Astrocyte of the hippocampus (primary cell): ENCODE results near the gene CLMP.
"Not testable (repeated sequence)": the region's sequence is repeated elsewhere in the genome, so short reads cannot be mapped to it uniquely, and the experiment has no call there.

ENCODE experiments used
- DNase-seq: peaks from one replicate; pipeline ENCODE4 v3.0.0; 2011; ENCODE audit warnings: low read depth, low spot score

Gene CLMP

DNA sequence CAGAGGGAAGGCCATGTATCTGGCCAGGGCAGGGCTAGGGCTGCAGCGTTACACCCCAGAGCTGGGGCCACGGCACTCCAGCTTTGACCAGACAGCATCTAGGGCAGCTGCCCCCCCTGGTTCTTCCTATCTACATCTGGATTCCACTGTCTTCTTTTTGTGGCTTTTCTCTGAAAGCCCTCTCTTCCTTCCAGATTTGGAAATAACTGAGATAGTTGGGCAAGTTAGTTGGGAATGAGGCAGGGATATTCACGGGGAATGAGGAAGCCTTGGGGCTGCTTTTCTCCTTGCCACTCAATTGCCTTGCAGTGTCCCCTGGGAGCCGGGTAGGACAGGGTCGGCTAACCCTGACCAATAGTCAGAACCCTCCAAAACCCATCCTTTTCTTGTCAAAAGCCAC is 26.8 kb downstream of the CLMP start:
- DNase-seq: no peak

DNA sequence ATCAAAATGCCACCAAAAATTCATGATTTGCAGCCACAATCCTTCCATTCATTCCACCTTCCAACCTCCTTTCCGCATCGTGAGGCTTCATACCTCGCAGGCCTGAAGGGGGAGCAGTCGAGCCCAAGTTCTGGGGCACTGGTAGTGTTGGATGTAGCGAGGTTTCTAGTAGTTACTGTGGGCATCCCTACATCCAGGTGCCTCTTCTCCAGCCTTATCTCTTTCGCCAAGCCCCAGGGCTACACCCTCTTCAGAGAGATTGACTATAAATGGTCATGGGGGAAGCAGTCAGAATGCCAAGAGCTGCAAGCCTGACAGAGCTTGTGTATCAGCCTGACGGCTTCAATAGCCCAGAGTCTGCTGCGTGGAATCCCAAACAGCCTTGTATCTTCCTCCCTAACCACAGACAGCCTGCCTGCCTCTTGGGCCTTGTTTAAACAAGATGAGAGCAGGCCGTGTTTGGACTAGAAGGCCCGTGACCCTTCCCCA is 28.9 kb downstream of the CLMP start:
- peak; percentile 54 for DNase-seq

DNA sequence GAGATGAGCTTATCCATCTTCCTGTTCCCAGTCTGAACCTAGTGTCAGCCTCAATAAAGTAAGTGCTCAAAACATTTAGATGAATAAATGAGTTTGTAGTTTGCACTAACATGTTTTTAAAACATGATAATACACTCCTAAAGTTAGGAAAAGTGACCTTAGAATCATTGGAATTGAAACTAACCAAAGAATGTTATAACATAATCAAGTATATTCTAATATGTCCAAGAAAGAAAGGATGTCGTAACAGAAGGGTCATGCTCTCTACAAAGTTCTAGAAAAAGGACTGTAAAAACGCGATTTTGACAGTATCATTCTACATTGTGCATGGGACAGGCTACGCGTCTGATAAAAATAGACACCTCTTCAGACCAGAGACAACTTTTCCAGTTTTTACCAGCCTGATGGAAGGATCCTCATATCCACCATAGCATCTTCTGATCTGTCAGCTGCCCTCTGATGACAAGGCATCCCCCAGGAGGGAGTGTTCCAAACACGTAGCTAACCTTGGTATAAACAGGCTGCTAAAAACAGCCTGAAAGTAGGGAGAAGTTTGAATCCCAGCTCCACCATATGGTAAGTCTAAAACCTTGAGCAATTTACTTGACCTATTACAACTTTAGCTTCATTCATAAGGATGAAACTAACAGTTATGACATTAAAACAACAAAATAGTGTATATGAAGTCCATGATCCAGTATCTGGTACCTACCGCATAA is 30.2 kb downstream of the CLMP start:
- DNase-seq: no peak

DNA sequence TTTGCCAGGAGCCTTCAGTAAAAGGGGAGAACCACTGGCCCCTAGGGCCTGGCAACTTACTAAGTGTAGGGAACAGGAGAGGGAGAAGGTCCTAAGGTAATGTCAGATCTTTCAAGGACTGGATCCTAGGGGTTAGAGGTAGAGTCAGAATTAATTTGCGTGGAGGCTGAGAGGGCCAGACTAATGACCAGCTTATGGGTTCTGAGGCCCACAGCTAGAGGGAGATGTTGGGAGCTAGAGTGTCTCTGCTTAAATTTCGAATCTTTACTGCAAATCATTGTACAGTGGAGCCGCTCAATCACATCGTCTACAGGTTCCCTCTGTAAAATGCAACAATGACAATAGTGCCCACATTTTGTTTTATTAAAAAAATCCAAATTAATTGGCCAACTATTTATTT is 31.4 kb downstream of the CLMP start:
- no peak for DNase-seq

DNA sequence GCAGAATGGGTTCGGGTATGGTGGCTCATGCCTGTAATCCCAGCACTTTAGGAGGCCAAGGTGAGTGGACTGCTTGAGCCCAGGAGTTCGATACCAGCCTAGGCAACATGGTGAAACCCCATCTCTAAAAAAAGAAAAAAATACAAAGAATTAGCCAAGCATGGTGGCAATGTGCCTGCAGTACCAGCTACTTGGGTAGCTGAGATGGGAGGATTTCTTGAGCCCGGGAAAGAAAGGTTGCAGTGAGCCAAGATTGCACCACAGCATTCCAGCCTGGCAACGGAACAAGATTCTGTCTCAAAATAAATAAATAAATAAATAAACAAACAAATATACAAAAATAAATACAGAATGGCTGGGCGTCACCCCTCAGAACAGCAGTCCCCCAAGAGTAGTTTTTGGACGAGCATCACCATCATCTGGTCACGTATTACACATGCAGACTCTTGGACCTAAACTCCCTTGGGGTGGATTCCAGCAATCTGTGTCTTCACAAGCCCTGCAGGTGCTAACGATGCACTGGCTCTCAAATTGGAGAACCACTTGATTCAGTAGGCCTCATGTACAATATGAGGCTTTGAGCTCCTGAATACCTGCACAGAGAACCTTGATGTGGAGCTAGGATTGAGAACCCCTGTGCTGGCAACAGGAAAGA is 33.5 kb downstream of the CLMP start:
- no peak for DNase-seq

DNA sequence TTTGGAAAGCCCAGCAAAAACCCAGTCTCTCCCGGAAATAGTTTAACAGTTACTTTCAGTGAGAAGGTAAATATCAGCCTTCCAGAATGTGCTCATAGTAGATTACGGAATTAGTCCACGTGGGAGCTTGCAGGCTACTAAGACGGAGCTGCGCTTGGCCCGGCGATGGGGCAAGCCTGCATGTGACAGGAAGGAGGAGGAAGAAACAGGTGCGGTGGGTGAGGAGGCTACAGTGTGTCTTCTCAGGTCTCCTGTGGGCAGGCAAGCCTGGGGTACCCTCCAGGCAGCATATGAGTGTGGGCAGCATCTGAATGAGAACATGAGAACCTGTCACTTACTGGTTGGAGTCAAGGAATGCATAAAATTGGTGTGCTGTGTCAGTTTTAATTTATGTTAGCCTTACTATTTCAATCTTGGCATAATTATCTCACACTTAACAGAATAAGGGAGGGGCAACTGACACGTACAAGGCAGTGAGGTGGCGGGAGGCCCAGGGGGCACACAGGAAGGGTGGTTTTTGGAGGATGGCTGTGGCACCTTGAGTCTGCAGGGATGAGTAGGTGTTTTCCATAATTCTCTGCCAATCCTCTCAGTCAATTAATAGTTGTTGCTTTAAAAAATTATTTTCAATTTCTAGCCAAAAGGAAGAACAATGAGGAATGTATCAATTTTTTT is 35.7 kb downstream of the CLMP start:
- no peak for DNase-seq

DNA sequence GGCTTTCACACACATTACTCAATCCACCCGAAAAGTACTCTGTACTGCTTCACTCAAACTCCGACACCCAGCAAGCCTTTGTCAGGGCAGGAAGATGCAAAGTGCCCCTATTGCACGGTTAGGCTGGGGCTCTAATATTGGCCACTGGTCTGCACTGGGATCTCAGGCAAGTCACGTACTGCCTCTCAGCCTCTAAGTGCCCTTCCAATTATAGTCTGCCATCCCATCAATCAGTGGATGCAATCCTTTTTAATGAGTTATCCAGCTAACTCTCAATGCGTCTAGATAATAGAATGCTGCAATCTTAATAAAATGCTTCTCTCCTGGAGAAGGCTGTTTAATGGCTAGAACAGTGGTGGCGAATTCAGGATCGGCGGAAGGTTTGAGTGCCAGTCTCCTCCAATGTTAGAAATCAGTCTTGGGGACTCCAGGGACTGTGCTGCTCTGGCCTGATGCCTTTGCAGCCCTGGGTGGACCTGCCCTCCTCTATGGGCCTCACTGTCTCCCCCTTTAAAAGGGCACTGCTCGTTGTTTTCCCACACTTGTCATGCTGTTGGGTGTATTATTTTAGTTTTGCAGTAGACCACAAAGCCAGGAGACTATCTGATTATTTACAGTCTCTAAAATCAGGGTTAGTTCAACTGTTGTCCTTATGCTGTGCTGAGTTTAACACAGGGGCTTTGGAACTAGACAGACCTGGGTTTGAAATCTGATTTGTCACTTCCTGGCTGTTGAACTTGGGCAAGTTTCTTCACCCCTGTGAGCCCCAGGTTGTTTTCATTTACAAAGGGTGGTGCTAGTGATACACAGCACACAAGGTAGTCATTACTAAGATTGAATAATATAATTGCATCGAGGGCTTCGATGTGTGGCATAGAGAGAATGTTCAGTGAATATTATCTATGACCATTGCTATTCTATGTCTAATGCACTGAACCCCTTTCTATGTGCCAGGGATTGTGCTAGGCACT is 36.7 kb downstream of the CLMP start:
- no peak for DNase-seq

DNA sequence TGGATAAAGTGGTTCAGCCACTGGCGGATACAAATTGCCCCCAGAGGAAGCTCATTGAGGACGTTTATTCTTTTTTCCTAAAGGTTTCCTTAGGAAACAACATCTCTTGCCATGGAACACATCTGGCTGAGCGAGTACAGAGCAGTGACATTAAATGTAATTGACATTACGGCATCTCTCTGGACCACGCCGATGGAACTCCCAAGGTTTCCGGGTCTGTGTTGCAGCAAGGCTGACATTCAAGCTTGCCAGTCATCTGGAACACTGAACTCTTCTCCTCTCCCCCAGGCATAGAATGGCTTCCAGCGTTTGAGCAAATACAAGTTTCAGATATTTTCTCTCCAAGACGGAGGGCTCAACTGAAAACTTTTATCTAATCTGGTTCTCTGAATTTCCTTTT is 42.1 kb downstream of the CLMP start:
- DNase-seq: no peak

DNA sequence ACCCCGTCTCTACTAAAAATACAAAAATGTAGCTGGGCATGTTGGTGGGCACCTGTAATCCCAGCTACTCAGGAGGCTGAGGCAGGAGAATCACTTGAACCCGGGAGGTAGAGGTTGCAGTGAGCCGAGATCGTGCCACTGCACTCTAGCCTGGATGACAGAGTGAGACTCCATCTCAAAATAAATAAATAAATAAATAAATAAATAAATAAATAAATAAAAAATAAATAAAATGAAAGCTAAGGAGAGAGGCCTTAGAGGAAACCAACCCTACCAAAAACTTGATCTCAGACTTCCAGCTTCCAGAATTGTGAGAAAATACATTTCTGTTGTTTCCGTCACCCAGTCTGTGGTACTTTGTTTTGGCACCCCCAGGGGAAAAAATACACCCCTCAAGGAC is 42.7 kb downstream of the CLMP start:
- not testable (repeated sequence) for DNase-seq

DNA sequence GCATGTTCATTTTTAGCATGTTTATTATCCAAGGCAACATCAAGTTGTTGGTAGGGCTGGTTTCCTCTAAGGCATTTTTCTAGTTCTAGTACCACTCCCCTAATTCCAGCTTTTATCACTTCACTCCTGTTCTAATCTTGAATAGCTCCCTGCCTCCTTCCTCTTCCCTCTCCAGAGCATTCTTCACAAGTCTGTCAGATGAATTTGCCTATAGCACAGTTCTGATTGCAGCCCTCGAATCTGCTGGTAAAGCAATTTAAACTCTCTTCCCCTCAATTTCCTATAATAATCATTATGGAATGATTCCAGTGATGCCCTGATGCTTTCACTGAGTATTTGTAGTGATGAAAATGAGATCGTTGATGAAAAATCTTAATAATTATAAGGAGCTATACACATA is 43.3 kb downstream of the CLMP start:
- DNase-seq: no peak

DNA sequence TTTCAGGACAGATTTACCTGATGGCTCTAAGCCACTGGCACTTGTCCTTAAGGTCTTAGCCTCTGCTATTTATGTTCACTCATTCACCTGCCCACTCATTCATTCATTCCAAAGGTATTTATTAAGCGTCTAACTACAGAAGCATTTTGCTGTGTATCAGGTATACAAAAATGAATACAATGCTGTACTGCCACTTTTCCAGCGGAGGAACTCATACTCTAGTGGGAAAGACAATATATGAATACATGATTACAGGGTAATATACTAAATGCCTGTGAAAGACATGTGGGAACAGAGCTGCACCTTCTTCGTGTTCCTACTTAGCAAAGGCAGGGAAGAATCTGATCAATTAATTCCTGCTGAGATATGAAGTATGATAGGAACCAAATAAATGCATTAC is 43.7 kb downstream of the CLMP start:
- DNase-seq: no peak

DNA sequence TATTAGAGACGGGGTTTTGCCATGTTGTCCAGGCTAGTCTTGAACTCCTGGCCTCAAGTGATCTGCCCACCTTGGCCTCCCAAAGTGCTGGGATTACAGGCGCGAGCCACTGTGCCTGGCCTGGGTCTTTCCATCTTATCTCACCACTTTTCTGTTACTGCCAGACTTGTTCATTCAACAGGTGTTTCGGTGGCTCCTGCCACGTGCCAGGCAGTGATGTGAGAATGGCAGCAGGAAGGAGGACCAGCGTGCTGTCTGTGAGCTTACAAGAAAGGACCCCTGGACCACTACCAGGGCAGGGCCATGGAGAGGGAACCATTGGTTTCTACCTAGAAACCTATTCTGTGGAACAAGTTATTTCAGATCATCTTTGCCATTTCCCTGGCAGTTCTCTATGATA is 44.2 kb downstream of the CLMP start:
- DNase-seq: no peak

DNA sequence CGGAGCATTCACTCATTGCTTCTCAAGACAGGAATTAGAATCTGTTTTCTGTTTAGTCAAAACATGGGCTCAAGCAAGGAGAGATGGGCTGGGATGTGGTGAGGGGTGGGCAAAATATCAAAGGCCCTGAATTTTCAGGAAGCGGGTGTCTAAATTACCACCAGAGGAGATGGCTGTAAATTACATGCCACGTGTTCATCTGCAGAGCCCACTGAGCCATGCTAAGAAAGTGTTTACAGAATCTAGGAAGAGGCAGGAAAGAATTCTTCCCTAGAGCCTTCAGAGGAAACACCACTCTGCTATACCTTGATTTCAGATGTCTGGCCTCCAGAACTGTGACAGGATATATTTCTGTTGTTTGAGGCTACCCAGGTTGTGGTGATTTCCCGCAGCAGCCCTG is 46.1 kb downstream of the CLMP start:
- DNase-seq: no peak

DNA sequence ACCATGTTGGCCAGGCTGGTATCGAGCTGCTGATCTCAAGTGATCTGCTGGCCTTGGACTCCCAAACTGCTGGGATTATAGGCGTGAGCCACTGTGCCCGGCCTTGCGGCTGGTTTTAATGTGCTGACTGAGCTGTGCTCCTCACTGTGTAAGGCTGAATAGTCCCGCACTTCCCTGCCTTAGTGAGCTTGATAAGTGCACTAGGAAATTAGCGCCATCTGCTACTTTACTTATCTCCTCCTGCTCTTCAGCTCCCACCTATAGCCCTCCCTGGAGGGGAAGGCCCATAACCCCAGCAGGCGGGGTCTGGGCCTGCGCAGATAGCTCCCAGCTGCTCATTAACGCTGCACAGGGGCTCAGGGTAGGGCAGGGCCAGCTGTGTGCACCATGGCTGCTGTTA is 49.4 kb downstream of the CLMP start:
- DNase-seq: no peak

DNA sequence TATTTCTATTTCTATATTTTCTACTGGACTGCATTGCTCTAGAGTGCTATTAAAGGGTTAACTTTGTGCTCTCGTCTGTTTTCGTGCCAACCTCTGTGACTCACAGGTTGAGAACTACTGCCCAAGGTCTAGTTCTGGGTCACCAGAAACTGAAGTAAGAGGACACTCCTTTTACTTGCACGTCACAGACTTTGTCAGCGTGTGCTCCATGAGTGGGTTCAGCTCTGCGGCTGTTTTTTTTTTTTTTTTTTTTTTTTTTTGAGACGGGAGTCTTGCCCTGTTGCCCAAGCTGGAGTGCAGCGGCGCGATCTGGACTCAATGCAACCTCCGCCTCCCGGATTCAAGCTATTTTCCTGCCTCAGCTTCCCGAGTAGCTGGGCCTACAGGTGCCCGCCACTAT is 49.8 kb downstream of the CLMP start:
- DNase-seq: peak; percentile 71

DNA sequence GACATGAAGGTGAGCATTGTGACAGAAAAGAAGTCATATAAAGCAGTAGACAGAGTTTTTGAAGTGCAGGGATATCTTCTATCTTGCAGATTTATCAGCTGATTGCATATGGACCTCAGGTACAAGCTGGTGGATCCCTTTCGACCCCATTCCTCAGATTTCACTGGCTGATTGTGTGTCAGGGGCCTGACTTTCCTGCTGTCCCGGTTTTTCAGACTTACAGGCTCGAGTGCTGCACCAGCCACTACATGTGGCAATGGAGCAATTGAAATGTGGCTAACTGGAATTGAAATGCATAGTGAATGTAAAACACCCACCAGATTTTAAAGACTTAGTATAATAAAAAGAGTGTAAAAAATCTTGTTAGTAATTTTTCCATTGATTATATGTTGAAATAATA is 50.3 kb downstream of the CLMP start:
- no peak for DNase-seq

DNA sequence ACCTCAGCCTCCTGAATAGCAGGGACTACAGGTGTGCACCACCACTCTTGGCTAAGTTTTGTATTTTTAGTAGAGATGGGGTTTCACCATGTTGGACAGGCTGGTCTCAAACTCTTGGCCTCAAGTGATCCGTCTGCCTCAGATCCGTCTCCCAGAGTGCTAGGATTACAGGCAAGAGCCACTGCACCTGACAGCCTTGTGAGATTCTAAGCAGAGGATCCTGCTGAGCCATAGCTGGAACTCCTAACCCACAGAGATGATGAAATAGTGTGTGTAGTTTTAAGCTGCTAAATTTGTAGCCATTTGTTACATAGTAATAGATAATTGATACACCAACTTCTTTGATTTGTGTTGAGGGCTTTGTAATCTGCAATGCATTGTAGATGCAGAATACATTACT is 51.1 kb downstream of the CLMP start:
- no peak for DNase-seq

DNA sequence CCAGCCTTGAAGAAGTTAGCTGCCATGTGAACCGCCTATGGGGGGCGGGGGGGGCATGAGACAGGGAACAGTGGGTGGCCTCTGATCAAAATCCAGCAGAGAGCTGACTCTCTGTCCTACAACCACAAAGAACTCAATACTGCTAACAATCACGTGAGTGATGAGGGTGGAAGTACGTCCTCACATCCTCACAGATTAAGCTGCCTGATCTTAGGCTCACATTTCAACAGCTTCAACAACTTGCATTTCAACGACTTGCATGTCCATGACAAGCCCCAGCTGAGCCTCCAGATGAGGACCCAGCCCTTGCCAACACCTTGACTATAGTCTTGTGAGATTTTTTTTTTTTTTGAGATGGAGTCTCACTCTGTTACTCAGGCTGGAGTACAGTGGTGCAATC is 51.6 kb downstream of the CLMP start:
- DNase-seq: no peak

DNA sequence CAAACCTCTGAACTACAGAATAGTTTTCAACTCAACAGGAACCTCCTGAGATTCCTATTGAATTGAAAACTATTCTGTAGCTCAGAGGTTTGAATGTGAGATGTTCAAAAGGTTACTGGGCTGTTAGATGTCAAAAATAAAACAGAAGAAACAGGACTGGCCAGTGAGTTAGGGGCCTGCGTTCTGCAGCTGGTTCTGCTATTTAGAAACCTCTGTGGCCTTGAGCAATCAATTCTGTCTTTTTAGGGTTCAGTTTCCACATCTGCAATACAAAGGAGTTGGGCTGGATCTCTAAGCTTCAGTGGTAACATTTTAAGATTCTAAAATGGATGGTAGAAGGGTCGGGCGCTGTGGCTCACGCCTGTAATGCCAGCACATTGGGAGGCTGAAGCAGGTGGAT is 55.8 kb downstream of the CLMP start:
- DNase-seq: no peak

DNA sequence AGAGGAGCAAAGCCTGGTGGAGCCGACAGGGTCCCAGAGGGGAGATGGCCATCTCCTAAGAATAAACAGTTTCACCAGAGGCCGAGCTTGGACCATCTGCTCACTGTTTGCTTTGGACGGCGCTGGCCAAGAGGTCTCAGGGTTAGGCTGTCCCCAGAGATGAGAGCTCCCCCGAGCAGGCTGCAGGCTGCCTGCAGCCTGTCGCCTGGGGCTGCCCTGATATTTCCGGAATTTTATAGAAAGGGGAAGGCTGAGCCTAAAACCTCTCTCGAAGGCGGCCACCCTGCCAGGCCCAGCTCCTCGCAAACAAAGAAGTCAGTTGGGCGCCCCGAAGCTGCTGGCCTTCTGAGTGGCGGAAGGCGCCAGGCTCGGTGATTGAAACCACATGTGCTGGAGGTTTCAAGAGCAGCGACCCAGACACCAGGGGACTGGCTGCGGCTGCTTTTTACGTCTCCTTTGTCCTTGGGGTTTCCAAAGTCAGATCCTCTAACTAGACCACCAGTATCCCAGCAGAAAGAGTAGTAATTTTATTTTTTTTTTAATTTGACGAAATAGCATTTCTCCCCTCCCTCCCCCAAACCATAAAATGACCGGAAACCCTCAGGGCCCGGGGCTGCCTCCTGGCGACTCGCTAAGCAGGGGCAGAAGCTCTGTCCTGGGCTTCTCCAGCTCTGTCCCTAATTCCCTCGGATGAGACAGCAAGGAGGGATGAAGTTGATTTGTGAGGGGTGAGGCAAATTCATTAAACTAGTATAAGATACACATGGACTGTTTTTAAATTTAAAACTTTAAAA is 57.4 kb downstream of the CLMP start:
- peak; percentile 69 for DNase-seq

DNA sequence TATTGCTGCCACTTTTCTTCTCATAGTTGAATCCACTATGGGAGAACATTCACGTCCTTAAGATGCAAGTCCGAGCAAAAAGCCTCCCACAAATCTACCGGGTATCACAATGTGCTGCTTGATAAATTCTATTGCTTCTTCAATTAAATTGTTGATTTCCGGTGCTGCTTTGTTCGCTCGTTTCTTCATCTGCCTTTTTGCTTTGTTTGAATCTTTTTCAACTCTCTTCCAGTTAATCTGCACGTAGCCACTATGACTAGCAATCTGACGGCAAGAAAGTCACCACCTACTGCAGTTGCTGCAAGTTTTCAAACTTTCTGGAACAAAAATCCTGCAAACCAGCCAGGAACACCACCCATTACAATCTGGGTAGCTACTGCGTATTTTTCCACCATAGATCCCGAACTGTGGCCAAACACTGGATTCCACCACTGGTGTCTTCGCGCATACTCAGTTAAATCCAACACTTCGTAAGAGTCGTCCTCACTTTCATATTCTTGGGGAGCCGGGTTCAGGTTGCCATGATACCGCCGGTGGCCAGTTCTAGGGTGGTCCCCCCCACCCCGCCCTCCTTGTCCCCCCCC is 59.1 kb downstream of the CLMP start:
- no peak for DNase-seq
